ENCODE measurements around the gene LY86.

DNA sequence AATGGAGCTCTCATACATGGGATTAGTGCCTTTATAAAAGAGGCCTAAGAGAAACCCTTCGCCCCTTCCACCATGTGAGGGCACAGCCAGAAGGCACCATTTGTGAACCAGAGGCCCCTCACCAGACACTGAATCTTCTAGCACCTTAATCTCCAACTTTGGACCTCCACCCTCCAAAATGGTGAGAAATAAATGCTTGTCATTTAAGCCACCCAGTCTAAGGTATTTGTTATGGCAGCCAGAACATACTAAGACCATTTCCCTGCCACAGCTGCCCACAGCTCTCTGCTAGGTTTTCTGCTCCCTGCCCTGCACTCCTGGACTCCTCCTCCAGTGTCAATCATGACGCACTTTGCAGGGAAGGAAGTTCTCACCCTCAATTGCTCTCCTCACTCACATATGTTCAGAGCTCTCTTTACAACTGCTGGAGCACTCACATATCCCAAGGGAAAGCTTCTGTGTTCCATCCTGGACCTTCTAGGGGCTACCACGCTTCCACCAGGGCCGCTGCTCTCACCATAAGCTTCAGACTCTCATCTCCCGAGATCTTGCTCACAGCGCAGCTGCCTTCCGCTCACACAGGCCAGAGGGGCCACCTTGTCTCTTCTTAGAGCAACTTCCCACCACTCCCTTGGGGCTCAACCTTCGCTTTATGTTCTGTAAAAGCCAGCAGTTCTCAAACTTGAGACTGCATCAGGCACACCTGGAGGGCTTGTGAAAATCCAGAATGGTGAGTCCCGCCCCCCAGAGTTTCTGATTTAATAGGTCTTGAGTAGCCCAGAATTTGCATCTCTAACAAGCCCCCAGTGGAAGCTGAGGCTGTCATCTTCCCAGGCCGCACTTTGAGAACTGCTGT, 1.6 kb upstream of the LY86 start:
- TF ChIP-seq, protein P1, sequence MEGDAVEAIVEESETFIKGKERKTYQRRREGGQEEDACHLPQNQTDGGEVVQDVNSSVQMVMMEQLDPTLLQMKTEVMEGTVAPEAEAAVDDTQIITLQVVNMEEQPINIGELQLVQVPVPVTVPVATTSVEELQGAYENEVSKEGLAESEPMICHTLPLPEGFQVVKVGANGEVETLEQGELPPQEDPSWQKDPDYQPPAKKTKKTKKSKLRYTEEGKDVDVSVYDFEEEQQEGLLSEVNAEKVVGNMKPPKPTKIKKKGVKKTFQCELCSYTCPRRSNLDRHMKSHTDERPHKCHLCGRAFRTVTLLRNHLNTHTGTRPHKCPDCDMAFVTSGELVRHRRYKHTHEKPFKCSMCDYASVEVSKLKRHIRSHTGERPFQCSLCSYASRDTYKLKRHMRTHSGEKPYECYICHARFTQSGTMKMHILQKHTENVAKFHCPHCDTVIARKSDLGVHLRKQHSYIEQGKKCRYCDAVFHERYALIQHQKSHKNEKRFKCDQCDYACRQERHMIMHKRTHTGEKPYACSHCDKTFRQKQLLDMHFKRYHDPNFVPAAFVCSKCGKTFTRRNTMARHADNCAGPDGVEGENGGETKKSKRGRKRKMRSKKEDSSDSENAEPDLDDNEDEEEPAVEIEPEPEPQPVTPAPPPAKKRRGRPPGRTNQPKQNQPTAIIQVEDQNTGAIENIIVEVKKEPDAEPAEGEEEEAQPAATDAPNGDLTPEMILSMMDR (IDR thresholded peaks at IDR 0.05): no peak
- TF ChIP-seq POLR2A (IDR thresholded peaks at IDR 0.05): no peak

Measured in testis (tissue), 2 donors.